Measurements from ENCODE around the gene SMG5.

Gene SMG5

DNA sequence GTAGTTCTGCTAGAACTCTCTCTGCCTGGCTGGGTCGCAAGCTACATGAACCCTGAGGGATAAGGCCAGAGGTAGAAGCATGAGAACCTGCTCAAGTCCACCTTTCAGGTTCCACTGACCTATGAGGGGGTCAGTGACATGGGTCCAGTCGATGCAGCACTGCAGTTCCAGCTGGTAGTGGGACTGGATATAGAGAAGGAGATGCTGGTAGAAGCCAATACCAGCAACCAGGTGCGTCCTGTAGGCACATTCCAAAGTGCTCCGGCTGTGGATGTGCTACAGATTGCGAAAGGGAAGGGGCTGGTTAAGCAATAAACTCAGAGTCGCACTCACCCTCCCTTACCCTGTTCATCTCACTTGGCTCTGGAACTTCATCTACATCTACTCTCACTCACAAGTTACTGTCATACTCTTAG lies 5.7 kb downstream of the SMG5 start:
- DNase-seq = no peak

DNA sequence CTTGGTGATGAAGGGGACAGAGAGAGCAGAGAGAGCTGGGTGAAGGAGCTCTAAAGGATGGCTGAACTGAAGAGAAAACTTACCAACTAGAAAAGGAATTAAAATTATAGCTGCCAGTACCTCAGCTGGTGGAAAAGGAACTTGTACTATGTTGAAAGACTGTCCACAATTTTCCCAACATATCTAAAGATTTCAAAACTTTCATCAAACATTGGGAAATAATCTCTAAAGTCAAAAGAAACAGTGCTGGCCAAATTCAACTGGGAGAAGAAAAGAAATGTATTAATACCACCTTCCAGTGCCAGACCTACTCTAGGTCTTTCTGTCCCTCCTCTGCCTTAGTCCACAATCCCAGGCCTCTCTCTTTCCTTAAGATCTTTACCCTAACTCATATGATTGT lies 6.1 kb downstream of the SMG5 start:
- DNase-seq = no peak

DNA sequence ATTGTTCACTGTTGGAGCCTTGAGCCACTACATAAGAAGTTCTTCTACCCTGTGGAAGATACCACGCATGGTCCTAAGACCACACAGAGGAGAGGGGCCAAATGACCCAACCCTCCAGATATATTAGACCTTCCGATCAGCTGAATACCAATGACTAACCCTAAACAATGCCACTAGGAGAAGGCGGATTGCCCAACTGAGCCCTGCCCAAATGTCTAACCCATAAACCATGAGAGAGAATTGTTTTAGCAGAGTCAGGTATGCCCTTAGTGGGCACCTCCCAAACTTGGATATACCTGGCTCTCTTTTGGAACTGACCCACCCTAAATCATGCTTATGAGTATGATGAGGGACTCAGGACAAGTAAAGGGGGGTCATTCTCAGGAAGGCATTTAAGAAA lies 12.3 kb downstream of the SMG5 start:
- DNase-seq = no peak

DNA sequence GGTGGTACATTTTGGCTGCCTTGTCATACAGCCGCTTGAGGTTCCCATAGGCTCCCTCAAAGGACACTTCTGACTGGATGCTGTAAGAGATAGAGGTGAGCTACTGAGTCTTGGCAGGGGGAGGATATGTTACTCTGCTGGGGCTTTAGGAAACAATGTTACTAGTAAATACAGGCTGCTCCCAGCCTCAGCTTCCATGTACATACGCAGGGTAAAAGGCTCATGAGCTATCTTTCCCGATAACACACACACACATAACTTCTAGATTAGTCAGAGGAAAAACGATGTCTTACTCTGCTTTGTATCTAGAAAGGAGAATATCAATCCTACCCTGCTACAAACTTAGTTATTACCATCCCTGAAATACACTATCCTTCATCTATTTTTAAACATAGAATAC lies 14.3 kb downstream of the SMG5 start:
- no peak for DNase-seq

DNA sequence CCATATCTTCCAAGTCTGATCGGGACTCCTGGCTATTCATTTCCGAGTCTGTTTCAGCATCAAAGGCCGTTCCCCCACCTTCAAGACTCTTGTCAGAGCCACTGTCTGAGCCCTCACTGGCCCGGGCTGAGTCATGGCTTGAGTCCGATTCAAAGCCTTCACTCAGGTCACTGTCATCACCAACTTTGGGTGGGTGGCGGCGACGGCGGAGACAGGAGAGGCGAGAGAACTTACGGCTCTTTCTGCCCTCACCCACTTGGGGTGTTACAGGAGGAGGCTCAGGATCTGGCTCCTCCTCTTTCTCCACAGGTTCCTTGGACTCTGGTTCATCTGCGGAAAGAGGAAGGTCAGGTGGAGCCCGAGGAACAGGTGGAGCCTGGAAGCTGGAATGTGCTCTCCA lies 16.6 kb downstream of the SMG5 start:
- DNase-seq = no peak

DNA sequence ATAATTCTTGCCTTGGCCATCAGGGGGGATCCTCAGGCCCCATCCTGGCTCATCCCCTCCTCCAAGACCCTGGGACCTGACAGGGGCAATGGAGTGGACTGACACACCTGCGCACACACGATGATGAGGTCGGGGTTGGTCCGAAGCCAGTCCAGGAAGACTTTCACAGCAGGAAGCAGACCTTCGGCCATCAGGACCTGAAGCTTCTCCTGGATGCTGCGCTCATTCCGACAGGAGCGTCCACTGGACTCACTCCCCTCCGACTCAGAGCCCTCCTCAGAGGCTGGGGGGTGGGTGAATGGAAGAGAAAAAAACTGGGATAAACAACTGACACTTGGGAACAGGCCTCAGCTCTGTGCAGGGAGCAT lies 19.4 kb downstream of the SMG5 start:
- no peak for DNase-seq

DNA sequence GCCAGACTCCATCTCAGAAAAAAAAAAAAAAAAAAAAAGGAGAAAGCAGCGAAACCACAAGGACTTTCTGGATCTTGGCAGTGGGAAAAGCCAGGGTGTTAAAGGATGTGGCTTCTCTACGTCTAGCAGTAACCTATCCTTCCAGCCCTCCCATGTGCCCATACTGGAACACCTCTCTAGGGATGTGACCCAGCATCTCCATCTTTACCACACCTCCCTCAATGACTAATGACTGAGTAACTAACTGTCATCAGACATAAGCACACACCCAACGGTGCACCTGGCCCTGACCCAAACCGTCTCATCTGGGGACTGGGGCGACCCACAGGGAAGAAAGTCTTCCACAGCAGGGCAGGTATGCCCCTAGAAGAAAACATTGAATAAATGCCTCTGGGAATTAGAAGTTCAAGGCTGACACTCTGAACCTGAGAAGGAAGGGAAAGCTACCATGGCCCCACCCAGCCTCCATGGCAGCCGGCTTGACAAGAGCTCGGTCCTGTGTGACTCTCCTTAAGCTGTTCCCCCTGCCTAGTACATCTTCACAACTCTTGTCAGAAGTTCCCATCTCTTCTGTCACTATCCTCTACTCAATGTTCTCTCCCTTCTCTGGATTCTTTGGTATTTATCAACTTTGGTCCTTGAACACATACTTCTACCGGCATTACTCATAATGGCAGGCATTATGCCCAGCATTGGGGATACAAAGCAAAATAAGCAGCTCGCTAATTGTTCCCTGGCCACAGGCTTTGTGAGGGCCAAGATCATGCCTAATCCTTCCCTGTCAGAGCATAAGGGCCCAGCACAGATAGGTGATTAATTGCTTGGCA lies 20.0 kb downstream of the SMG5 start:
- no peak for DNase-seq

DNA sequence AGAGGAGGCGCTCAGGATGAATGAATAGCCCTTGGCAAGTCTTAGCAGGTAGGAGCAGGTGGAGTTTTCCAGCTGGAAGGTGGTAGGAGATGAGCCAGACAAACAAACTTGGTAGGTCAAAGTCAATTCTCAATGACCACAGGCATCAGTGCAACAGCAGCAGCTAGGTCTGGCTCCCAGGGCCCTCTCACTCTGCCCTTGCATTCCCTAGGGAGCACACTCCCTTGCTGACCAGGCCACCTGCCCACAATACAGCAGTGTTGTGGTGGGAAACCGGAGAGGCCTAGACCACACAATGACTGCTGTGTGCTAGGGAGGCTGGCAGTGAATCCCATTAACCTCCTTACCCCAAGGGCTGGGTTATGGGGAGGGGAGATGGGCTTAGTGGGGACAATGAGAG lies 21.7 kb downstream of the SMG5 start:
- no peak for DNase-seq

DNA sequence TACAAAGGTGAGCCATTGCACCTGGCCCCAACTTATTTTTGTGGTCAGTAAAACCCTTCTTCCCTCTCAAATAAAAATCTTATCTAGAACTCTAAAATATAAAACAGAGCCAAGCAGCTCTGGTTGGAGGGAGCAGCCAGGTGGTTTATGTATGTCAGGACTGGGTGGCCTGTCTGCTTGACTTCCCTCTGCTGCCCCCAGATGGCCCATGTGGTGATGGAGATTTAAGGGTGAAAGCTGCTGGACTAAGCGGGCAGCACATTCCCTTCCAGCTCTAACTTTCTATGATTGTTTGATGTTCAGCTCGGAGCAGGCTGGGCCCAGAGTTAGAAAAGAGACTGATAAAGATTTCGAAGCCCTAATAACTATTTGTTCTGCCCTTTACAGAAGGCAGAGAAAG lies 22.8 kb downstream of the SMG5 start:
- no peak for DNase-seq

DNA sequence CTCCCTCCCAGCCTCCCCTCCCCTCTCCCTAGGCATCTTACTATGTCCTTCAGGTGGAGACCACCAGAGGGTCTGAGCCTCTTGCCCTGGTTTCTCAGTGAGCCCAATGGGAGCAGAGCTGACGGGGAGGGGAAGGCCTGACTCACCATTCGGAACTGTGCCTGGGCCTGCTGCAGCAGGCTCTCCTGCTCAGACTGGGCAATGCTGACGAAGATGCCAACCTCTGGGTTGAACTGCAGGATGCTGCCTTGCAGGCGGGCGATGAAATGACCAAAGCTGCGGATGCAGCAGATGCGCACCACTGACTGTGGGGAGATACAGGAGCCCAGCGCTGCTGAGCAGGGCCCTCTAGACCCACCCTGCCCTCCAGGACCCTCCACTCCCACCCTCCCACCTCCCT lies 23.8 kb downstream of the SMG5 start:
- DNase-seq = no peak

DNA sequence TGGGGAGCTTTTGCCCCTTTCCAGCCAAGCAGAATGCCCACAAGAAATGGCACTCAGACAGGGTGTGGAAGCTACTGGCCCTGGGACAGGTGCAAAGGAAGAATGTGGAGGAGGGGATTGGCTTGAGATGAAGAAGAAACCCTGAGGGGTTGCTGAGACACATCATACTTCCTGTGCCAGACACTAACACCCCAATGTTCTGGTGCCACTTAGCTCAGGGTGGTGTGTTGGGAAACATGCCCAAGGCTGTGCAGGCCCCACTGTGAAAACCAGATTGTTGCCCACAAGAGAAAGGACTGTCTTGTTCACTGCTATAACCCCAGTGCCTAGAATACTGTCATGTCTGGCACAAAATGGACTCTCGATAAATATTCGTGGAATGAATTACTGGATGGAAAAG lies 24.9 kb downstream of the SMG5 start:
- DNase-seq = no peak

DNA sequence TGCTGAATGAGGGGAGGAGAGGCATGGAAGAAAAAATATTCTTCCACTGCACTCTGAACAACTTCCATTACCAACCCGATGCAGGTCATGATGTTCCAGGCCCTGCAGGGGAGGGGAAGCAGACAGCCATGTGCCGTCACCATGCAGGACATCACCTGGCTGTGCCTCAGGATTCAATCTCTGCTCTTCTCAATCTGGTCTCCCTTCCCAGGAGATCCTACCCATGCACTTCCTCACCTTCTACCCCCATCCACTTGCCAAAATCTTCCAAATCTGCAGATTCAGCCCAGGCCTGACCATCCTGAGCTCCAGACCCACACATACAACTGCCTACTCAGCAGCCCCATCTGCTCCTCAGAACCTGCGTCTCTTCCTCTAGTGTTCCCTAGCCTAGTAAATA lies 29.0 kb downstream of the SMG5 start:
- DNase-seq = no peak

DNA sequence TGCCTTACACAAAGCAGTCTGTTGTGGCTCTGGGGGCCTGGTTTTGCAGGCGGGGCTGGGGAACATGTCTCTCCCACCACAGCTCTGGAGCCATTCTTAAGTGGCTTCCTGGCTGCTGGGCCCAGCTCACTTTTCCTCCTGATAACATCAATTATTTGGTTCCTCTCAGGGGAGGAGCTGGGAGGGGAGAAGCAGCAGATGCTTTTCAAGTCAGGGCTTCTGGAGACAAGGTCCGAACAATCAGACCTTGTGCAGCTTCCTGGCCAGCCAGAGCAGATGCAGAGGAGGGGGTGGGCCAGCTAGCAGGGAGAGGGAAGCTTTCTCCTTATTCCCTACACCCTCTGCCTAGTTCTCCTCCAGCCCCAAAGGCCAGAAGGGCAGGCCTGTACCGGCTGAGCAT lies 31.1 kb downstream of the SMG5 start:
- no peak for DNase-seq

DNA sequence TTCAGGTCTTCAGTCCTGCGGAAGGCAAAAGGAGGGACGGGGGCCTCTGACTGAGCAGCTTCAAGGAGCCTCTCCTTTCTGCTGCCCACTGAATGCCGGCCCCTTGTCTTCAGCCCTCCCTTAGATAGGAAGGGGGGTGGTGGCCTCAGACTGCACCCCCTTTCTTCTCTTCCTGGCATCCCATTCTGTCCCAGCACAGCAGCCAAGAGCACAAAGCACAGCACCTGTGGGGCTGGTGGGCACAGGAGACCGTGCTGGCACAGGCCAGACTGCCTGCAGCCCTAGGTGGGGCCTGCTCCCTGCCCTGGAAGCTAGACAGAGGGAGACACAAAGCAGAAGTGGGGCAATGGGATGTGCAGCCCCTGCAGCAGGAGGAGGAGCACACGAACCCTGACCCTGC lies 33.0 kb downstream of the SMG5 start:
- DNase-seq = no peak

DNA sequence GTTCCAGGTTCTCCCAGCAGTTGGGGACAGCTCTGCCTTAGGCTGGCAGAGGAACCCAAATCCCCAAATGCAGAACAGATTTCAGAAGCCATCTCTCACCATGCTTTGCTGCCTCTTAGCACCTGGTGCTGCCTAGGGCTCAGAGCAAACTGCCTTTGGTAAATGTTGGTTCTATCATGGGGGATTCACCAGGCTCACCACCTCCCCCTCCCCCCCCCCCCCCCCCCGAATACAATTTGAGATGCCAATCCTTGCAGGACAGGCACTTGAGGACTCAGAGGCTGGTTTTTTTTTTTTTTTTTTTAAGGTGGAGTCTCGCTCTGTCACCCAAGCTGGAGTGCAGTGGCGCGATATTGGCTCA lies 34.3 kb downstream of the SMG5 start:
- no peak for DNase-seq

DNA sequence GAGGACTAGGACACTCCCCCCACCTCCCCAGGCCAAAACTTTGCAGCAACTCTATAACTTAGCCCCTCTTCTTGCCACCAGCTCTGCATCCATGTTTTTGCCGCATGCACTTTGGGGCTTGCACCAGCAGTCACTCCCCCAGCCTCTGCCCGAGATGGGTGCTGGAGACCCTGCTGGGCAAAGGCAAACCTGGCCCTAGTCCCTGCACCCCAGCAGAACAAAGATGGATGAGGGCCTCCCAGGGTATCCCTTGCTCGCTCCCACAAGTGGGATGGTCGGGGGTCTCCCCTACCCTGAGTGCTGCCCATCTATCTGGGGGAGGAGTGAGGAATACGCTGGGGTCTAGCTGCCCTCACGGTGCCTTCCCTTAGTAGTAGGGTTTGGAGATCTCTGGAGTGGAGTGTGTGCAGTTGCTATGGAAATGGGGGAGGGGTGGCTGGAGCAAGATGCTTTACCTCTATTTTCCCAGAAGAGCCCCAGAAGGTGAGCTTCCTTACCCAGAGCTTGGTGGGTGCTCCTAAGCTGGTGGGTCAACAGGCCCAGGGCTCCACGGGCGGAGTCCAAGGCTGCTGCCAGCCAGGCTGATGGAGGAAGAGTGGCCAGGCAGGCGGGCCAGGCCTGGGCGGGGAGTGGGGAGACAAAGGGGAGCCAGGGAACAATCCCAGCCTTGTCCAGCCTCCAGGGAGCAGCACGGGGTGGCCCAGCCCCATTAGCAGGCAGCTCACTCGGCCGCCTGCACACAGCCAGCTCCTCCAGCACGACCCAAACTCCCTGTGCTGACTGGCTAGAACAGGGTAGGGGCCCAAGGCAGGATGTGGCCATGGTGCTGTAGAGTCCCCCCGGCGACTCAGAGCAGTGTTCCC lies 34.9 kb downstream of the SMG5 start, which contains the start of gene PAQR6:
Gene PAQR6, minus strand, starts transcription at position 597 of the 863 bp plus-strand sequence. CDS start 1,325 bp downstream, outside the sequence.
- DNase-seq = no peak

DNA sequence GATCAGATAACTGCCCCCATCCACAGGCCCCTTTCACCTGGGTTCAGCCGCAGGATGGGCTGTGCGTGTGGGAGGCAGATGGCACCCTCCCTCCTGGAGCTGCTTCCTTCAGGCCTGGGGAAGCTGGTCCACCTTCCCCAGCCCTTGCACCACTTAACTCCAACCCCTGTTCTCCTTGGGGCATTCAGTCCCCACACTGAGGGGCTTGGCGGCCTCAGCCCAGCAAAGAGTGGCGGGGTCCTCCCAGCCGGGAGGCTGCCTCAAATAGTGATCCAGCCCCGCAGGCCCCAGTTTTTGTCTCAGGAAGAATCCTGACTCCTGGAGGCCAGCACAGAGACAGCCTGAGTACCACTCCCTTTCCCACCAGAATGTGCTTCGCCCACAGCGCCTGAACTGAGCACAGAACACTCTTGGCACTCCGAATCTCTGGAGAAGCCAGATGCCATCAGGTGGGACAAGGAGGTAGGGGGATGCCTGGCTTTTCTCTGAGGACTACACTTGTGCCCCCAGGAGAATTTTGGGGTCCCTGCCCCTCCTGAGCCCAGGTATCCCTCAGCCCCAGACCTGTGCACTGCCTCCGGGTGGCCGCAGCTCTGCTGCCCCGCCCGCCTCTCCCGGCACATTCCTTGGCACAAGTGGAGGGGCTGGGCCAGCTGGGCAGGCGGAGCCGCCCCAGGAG lies 35.7 kb downstream of the SMG5 start:
- no peak for DNase-seq

DNA sequence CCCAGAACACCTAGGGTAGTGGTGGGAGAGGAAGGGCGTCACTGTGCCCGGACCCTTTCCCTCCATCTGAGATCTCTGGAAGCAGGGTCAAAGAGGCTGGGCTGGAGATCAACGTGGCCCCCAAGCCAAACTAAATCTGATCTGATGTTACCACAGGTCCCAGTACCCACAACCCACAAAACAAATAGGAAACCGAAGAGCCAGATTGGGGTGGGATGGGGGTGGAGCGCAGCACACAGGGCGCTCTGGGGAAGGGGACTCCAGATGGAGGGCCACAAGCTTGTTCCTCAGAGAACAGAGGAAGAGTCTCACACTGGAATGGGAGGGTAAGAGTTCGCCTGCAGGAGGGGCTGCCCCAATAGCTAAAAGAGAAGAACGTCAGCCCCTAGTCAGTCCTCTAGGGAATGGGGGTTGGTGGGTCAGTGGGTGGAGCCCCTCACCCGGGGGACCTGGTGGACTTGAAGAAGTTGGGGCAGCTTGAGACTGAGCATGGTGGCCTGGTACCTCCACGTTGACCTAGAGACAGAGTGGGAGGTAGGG lies 36.3 kb downstream of the SMG5 start:
- no peak for DNase-seq

DNA sequence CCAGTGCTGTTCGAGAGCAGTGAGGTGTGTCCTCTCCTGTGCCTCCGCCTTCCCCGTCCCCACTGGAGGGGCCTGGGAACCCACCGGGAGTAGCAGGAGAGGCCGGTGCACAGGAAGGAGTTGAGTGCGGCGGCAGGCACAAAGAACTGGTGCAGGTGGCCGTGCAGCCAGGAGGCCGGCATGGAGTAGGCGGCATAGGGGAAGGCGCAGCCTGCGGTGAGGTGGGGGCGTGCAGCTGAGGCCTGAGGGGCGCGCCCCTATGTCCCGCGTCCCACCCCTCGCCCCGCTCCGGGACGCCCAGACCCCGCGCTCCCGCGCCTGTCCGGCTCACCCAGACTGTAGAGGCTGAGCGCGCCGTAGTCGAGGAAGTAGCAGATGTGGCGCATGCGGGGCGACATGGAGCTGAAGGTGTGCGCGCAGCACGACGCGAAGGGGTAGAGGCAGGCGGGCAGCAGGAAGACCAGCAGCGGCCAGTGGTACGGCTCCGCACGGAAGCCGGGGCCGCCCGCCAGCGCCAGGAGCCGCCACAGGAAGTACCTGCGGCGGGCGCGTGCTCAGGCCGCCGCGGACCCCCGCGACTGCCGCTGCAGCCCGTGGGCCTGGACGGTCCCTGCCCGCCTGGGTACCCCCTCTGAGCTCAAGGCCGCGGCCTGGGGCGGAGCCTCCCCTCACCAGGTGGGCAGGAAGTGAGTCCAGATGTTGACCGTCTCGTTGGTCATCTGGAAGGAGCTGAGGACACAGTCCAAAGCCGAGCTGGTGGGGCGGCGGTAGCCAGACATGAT lies 37.0 kb downstream of the SMG5 start:
- peak; percentile 26 for DNase-seq

DNA sequence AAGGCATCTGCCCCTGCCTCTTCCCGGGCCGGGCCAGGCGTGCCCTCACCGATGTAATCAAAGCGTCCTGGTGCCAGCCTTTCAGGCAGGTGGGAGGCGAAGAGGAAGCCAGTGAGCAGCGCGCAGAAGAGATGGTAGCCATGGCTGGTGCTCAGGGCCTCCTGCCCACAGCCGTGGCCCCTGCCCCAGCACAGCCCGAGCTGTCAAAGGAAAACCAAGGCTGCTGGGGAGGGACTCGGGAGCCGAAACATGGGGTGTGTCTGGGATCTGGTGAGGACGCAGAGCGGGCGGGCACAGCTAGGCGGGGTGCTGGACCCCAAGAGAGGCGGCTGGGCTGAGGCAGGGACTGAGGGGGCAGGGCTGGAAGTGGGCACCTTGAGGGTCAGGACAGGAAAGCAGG lies 37.9 kb downstream of the SMG5 start:
- no peak for DNase-seq

DNA sequence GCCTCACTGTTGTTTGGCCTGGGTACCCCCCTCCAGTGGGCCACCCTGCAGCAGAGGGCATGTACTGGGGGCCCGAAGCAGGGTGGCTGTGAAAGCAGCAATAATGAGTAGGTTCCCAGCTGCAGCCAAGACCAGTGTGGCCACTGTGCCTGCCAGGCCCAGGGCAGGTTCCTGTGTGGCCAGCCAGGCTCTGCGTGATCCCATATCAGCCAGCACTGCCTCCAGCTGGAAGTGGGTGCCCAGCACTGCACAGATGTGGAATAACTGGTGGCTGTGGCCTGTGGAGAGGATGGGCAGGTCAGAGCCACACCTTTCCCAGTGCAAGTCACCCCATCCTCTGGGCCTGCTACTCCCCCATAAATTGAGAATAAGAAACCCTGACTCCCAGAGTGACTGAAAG lies 38.5 kb downstream of the SMG5 start:
- DNase-seq = no peak

DNA sequence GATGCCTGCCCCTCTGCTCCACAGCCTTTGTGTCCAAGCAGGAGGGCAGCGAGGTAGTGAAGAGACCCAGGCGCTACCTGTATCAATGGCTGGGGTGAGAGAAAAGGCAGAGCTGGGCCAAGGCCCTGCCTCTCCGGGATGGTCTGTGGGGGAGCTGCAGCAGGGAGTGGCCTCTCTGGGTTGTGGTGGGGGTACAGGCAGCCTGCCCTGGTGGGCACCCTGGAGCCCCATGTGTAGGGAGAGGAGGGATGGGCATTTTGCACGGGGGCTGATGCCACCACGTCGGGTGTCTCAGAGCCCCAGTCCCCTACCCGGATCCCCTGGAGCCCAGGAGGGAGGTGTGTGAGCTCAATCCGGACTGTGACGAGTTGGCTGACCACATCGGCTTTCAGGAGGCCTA lies 39.9 kb downstream of the SMG5 start:
- no peak for DNase-seq

DNA sequence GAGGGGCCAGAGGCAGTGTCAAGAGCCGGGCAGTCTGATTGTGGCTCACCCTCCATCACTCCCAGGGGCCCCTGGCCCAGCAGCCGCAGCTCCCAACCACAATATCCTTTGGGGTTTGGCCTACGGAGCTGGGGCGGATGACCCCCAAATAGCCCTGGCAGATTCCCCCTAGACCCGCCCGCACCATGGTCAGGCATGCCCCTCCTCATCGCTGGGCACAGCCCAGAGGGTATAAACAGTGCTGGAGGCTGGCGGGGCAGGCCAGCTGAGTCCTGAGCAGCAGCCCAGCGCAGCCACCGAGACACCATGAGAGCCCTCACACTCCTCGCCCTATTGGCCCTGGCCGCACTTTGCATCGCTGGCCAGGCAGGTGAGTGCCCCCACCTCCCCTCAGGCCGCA lies 40.7 kb downstream of the SMG5 start, which contains the start of gene BGLAP:
Gene BGLAP, plus strand, starts transcription at position 259 of the 400 bp plus-strand sequence. Its CDS starts 48 bp downstream, at position 307.
- no peak for DNase-seq
